IMR-90 (cell line): ENCODE results near the gene CFAP97. TPM values are rescaled to one million over a fixed set of nuclear protein-coding genes. Genes with fewer than 3 reads are reported as not detected.

Source experiments
- ATAC-seq: fragments of 200-7000 bp; cut with Tn5 transposase; 2 replicates; pipeline ENCODE4 v1.9.1; 2020; ENCODE audit warnings: low read depth, mild to moderate bottlenecking, moderate library complexity
- BruUV-seq: library from RNA; stranded (reverse); fragments of 400-500 nt; replicated peaks from 2 replicates; lab custom pipeline; 2021; lab: Mats Ljungman, UMichigan
- CTCF ChIA-PET: fragments of 300-600 bp; formaldehyde crosslinking; extraction: SDS; loops from one replicate; lab custom pipeline; 2021; ENCODE audit warnings: antibody characterized with exemption; lab: Yijun Ruan, JAX
- POLR2A ChIA-PET: fragments of 300-600 bp; sonication (Branson Sonifier 250); formaldehyde crosslinking; loops from one replicate; lab custom pipeline; 2022; ENCODE audit warnings: antibody characterized with exemption; ENCODE audit not compliant: unreplicated experiment; lab: Charles Lee
- DNase-seq: peaks from one replicate; pipeline ENCODE4 v3.0.0; 2013
- H2AFZ ChIP-seq: replicated peaks from 2 replicates; pipeline ENCODE3; 2013; ENCODE audit warnings: low read length, mild to moderate bottlenecking; ENCODE audit not compliant: poor library complexity
- H2AK5ac ChIP-seq: 2 replicates; pipeline ENCODE4 v1.6.1; 2013; ENCODE audit warnings: low read depth, low read length, inconsistent platforms
- H2AK9ac ChIP-seq: replicated peaks from 2 replicates; pipeline ENCODE3; 2013; ENCODE audit warnings: mild to moderate bottlenecking, low read depth, low read length, moderate library complexity; ENCODE audit not compliant: poor library complexity
- H2BK120ac ChIP-seq: 2 replicates; pipeline ENCODE4 v1.6.1; 2013; ENCODE audit warnings: low read depth, low read length, inconsistent platforms
- H2BK15ac ChIP-seq: 3 replicates; pipeline ENCODE4 v1.6.1; 2013; ENCODE audit warnings: low read depth, low read length, inconsistent platforms
- H2BK20ac ChIP-seq: 2 replicates; pipeline ENCODE4 v1.6.1; 2013; ENCODE audit warnings: low read depth, mild to moderate bottlenecking, inconsistent platforms, low read length, moderate library complexity
- H2BK5ac ChIP-seq: 2 replicates; pipeline ENCODE4 v1.6.1; 2013; ENCODE audit warnings: mild to moderate bottlenecking, low read depth, low read length, inconsistent platforms; ENCODE audit not compliant: poor library complexity, severe bottlenecking
- H3K14ac ChIP-seq: replicated peaks from 2 replicates; pipeline ENCODE4 v1.6.1; 2013; ENCODE audit warnings: low read depth, low read length, inconsistent platforms
- H3K18ac ChIP-seq: 2 replicates; pipeline ENCODE4 v1.6.1; 2013; ENCODE audit warnings: low read depth, low read length, control low read depth
- H3K23ac ChIP-seq: 2 replicates; pipeline ENCODE4 v1.6.1; 2013; ENCODE audit warnings: low read depth, low read length, inconsistent platforms
- H3K27ac ChIP-seq: 2 replicates; pipeline ENCODE4 v1.5.1; 2013; ENCODE audit warnings: mild to moderate bottlenecking, control low read depth, low read length; ENCODE audit not compliant: insufficient read depth
- H3K27me3 ChIP-seq: 2 replicates; pipeline ENCODE4 v1.6.1; 2013; ENCODE audit warnings: low read length; ENCODE audit not compliant: control insufficient read depth, insufficient read depth
- H3K36me3 ChIP-seq: 2 replicates; pipeline ENCODE4 v1.6.1; 2013; ENCODE audit warnings: low read length, mixed read lengths; ENCODE audit not compliant: control insufficient read depth, insufficient read depth
- H3K4ac ChIP-seq: 2 replicates; pipeline ENCODE4 v1.6.1; 2013; ENCODE audit warnings: low read depth, low read length, inconsistent platforms
- H3K4me1 ChIP-seq: 2 replicates; pipeline ENCODE4 v1.6.1; 2013; ENCODE audit warnings: low read length, mixed read lengths; ENCODE audit not compliant: control insufficient read depth, insufficient read depth
- H3K4me2 ChIP-seq: 2 replicates; pipeline ENCODE4 v1.6.1; 2013; ENCODE audit warnings: low read depth, mild to moderate bottlenecking, control low read depth, low read length, moderate library complexity
- H3K4me3 ChIP-seq: 2 replicates; pipeline ENCODE4 v1.5.1; 2013; ENCODE audit warnings: low read depth, mild to moderate bottlenecking, control low read depth, low read length, moderate library complexity; ENCODE audit not compliant: insufficient read depth
- H3K56ac ChIP-seq: 2 replicates; pipeline ENCODE4 v1.6.1; 2013; ENCODE audit warnings: low read length, inconsistent platforms; ENCODE audit not compliant: insufficient read depth; ENCODE audit errors: extremely low read depth
- H3K79me1 ChIP-seq, 2 experiments: 2 replicates each; pipeline ENCODE4 v1.6.1; 2013; ENCODE audit warnings: low read length in 2 of 2, inconsistent platforms in 1 of 2, low read depth in 1 of 2
- H3K9ac ChIP-seq: 2 replicates; pipeline ENCODE4 v1.6.1; 2013; ENCODE audit warnings: low read depth, low read length, control low read depth
- H3K9me1 ChIP-seq: 2 replicates; pipeline ENCODE4 v1.6.1; 2013; ENCODE audit warnings: low read length, inconsistent platforms; ENCODE audit not compliant: insufficient read depth
- H3K9me3 ChIP-seq: 2 replicates; pipeline ENCODE4 v1.6.1; 2013; ENCODE audit warnings: low read length; ENCODE audit not compliant: control insufficient read depth, insufficient read depth
- H4K20me1 ChIP-seq: 2 replicates; pipeline ENCODE4 v1.6.1; 2013; ENCODE audit warnings: low read length, inconsistent platforms; ENCODE audit not compliant: insufficient read depth
- H4K5ac ChIP-seq: 2 replicates; pipeline ENCODE4 v1.6.1; 2013; ENCODE audit warnings: mild to moderate bottlenecking, low read depth, low read length, control low read depth
- H4K8ac ChIP-seq, 2 experiments: 2 replicates each; pipeline ENCODE4 v1.6.1; 2013; ENCODE audit warnings: low read depth in 2 of 2, low read length in 2 of 2, control low read depth in 1 of 2, inconsistent platforms in 1 of 2
- H4K91ac ChIP-seq: 2 replicates; pipeline ENCODE4 v1.6.1; 2013; ENCODE audit warnings: low read depth, low read length, inconsistent platforms; ENCODE audit not compliant: insufficient read depth
- MAFK ChIP-seq: IDR thresholded peaks from 2 replicates; pipeline ENCODE4 v1.6.1; 2012; ENCODE audit warnings: low read depth, low read length, improper control_type of control experiment
- POLR2A ChIP-seq: IDR thresholded peaks from 2 replicates; pipeline ENCODE4 v1.6.1; 2012; ENCODE audit warnings: mild to moderate bottlenecking, low read depth, low read length
- WGBS, 2 experiments: methylation state at CpG; one replicate each; pipeline versions ENCODE4 v1.1.5 to v1.1.7; 2013; ENCODE audit warnings: missing lambda C conversion rate in 2 of 2; ENCODE audit not compliant: insufficient read length in 1 of 2; ENCODE audit errors: extremely low coverage in 2 of 2; 5-methylcytosine and 5-hydroxymethylcytosine counted together
- dilution Hi-C: fragments of 300-500 bp; cut with HindIII; formaldehyde crosslinking; loops from one replicate; pipeline ENCODE4 v1.14.3; 2018; ENCODE audit warnings: low sequenced_read_pairs; ENCODE audit not compliant: unreplicated experiment
- in situ Hi-C: fragments of 300-500 bp; cut with MboI; formaldehyde crosslinking; loops from 3 replicates; pipeline ENCODE4 v1.14.3; 2019; ENCODE audit warnings: low sequenced_read_pairs, inconsistent platforms, mixed read lengths
- intact Hi-C: fragments of 100-400 bp; cut with micrococcal nuclease; formaldehyde crosslinking; loops from 2 replicates; pipeline ENCODE4 v1.10.0; 2022
- polyA plus RNA-seq, 3 experiments: library from polyadenylated mRNA; depleted of rRNA; stranded (reverse); fragments of >200 nt; gene quantifications; 2 replicates each; pipeline ENCODE4 v1.2.3, GENCODE V29; 2012; ENCODE audit warnings: low replicate concordance in 1 of 3
- total RNA-seq: library from RNA; depleted of rRNA; stranded (reverse); fragments of >200 nt; gene quantifications from 2 replicates; pipeline ENCODE4 v1.2.3, GENCODE V29; 2012

Gene CFAP97
- total and polyA plus RNA-seq, 2 of the 4 experiments (the other 2 are of a cell fraction): 14.5 to 16.0 TPM

DNA sequence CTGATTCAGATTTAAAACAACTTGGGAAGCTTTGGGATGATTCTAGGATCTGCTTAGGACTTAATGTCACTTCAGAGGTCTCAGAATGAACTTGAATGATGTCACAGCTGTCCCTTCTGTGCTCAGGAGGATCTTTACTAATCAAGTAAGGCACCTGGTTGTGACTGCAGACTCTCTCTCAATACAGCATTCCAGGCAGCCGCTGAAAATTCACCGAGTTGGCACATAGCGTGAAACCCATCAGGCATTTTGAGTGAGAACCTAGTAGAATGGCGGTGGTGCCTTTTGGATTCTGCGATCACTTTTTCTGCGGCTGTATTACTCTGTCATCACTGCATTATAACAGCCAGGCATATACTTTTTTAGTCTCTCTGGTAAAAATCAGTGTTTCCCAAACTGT, 22.1 kb upstream of the CFAP97 start:
- Histone ChIP-seq H2AFZ (no peak overlapping the region), H2BK120ac (no peak overlapping the region), H3K4ac (no peak overlapping the region), H3K27ac (no peak overlapping the region), H3K23ac (no peak overlapping the region), H2BK5ac (no peak overlapping the region), H3K27me3 (no peaks in the 10 kb centered on the region), H3K36me3 (no peaks in the 10 kb centered on the region), H3K4me1 (peaks cover 8% of the 10 kb centered on the region), H3K79me1 (peaks cover 27 to 65% of the 10 kb centered on the region in 2 experiments; a peak in 3 of 4 replicates), H3K9ac (no peak overlapping the region), H4K91ac (no peak overlapping the region), H3K56ac (no peak overlapping the region), H2BK20ac (no peak overlapping the region), H3K9me1 (peaks cover 5% of the 10 kb centered on the region; the same call in 1 of the 2 replicates), H3K4me2 (no peak overlapping the region), H3K18ac (no peak overlapping the region), H3K14ac (no peak overlapping the region), H3K4me3 (no peak overlapping the region), H3K9me3 (no peaks in the 10 kb centered on the region), H4K20me1 (peaks cover 7% of the 10 kb centered on the region), H2AK9ac (no peak overlapping the region), H2BK15ac (no peak overlapping the region), H4K8ac (no peak overlapping the region), H2AK5ac (no peak overlapping the region), H4K5ac (no peak overlapping the region)
- CTCF ChIA-PET: no interaction called here
- intact Hi-C loops: loop anchor here (1.0 kb wide), 1 partner anchor 13 kb away; no protein-coding TSS in a partner anchor
- dilution Hi-C loops: no loop called here
- WGBS, 2 experiments: 90% methylated on average over 2 of the region's 6 CpGs; no CpG with 5 or more reads in 1 of the 2 experiments
- in situ Hi-C loops: no loop called here
- POLR2A ChIA-PET: no interaction called here
- TF ChIP-seq MAFK (no peak), POLR2A (no peak)
- no peak for DNase-seq
- no peak for ATAC-seq
- BruUV-seq: TSS peak; percentile 26
